Activated T-helper 2 cell treated with anti-CD3 and anti-CD28 coated beads, Interferon-gamma antibody, Interleukin-2, Interleukin-4, amounts not matched to agents 10 μg/mL and 5 μg/mL and 100 μg/mL, durations not matched to agents 14 hours and 24 hours and 36 hours (primary cell): ENCODE data around the gene KRTAP10-11. TPM values are rescaled to one million over a fixed set of nuclear protein-coding genes. Genes with fewer than 3 reads are reported as not detected.
"Not testable (repeated sequence)": the region's sequence is repeated elsewhere in the genome, so short reads cannot be mapped to it uniquely, and the experiment has no call there.

Source experiments
- DNase-seq: peaks from one replicate; pipeline ENCODE4 v3.0.0; 2021; ENCODE audit warnings: low spot score
- H3K27ac Mint-ChIP-seq: one replicate; pipeline ENCODE4 v1.8.0; 2021; ENCODE audit warnings: mixed read lengths
- H3K27me3 Mint-ChIP-seq: one replicate; pipeline ENCODE4 v1.8.0; 2021; ENCODE audit warnings: low read depth, mixed read lengths
- H3K36me3 Mint-ChIP-seq: one replicate; pipeline ENCODE4 v1.8.0; 2021; ENCODE audit warnings: low read depth, mixed read lengths
- H3K4me1 Mint-ChIP-seq: one replicate; pipeline ENCODE4 v1.8.0; 2021; ENCODE audit warnings: low read depth, mixed read lengths
- H3K4me3 Mint-ChIP-seq: one replicate; pipeline ENCODE4 v1.8.0; 2021; ENCODE audit warnings: low read depth, mild to moderate bottlenecking, moderate library complexity, mixed read lengths
- H3K9me3 Mint-ChIP-seq: one replicate; pipeline ENCODE4 v1.8.0; 2021; ENCODE audit warnings: mixed read lengths
- intact Hi-C: fragments of 100-400 bp; cut with micrococcal nuclease; formaldehyde crosslinking; loops from one replicate; pipeline ENCODE4 v1.15.1; 2023
- total RNA-seq: library from RNA; stranded (reverse); gene quantifications from 2 replicates; pipeline ENCODE4 v1.2.3, GENCODE V29; 2022

The KRTAP10-11 gene
- total RNA-seq, 1 donor from 2014 or later = not detected

- H3K9me3 Mint-ChIP-seq = peaks cover 38% of the 10 kb centered on the region
- H3K4me1 Mint-ChIP-seq, H3K27ac Mint-ChIP-seq, H3K4me3 Mint-ChIP-seq, intact Hi-C loops, DNase-seq, H3K36me3 Mint-ChIP-seq, H3K27me3 Mint-ChIP-seq: not testable (repeated sequence)
Measured at GRCh38 chr21:44610157-44610843, 35.9 kb upstream of the KRTAP10-11 start.

GRCh38 chr21:44611551-44611950 lies 34.7 kb upstream of the KRTAP10-11 start:
- DNase-seq = no peak
- Mint-ChIP-seq H3K27me3 (peaks cover 1% of the 10 kb centered on the region), H3K4me3 (no peak overlapping the region), H3K36me3 (no peaks in the 10 kb centered on the region), H3K4me1 (no peaks in the 10 kb centered on the region), H3K27ac (no peak overlapping the region), H3K9me3 (peaks cover 35% of the 10 kb centered on the region)
- intact Hi-C loops = no loop called here

GRCh38 chr21:44612029-44612486 lies 34.2 kb upstream of the KRTAP10-11 start, which contains the start of gene KRTAP10-8:
Gene KRTAP10-8 (plus strand): TSS chr21:44612079. CDS start chr21:44612101, 22 bp downstream.
- Mint-ChIP-seq H3K4me1 (no peaks in the 10 kb centered on the region), H3K4me3 (no peak within 1 kb of the TSS), H3K27me3 (no peaks in the 10 kb centered on the region), H3K9me3 (peaks cover 34% of the 10 kb centered on the region), H3K27ac (no peak within 1 kb of the TSS), H3K36me3 (no peaks in the 10 kb centered on the region)
- intact Hi-C loops = no loop called here
- DNase-seq = no peak

GRCh38 chr21:44612669-44613229 lies 33.5 kb upstream of the KRTAP10-11 start:
- Mint-ChIP-seq H3K4me1 (no peaks in the 10 kb centered on the region), H3K36me3 (no peaks in the 10 kb centered on the region), H3K9me3 (peaks cover 34% of the 10 kb centered on the region), H3K27me3 (no peaks in the 10 kb centered on the region), H3K27ac (no peak overlapping the region), H3K4me3 (no peak overlapping the region)
- intact Hi-C loops = no loop called here
- DNase-seq = no peak

GRCh38 chr21:44613386-44614155 lies 32.6 kb upstream of the KRTAP10-11 start:
- H3K4me1 Mint-ChIP-seq = peaks cover under 1% of the 10 kb centered on the region
- no peak overlapping the region for H3K27ac Mint-ChIP-seq
- H3K36me3 Mint-ChIP-seq = no peaks in the 10 kb centered on the region
- H3K27me3 Mint-ChIP-seq = no peaks in the 10 kb centered on the region
- H3K4me3 Mint-ChIP-seq = no peak overlapping the region
- DNase-seq = no peak
- intact Hi-C loops = no loop called here
- peaks cover 36% of the 10 kb centered on the region for H3K9me3 Mint-ChIP-seq

GRCh38 chr21:44614161-44614631 lies 32.0 kb upstream of the KRTAP10-11 start:
- Mint-ChIP-seq H3K4me3 (no peak overlapping the region), H3K4me1 (peaks cover 7% of the 10 kb centered on the region), H3K9me3 (peaks cover 37% of the 10 kb centered on the region), H3K27ac (no peak overlapping the region), H3K27me3 (no peaks in the 10 kb centered on the region), H3K36me3 (peaks cover 6% of the 10 kb centered on the region)
- intact Hi-C loops = no loop called here
- no peak for DNase-seq

- intact Hi-C loops = no loop called here
- Mint-ChIP-seq H3K9me3 (peaks cover 37% of the 10 kb centered on the region), H3K4me1 (peaks cover 8% of the 10 kb centered on the region), H3K27ac (no peak overlapping the region), H3K27me3 (no peaks in the 10 kb centered on the region), H3K36me3 (peaks cover 14% of the 10 kb centered on the region), H3K4me3 (no peak overlapping the region)
- no peak for DNase-seq
Measured at GRCh38 chr21:44614961-44615391, 31.2 kb upstream of the KRTAP10-11 start.

GRCh38 chr21:44615466-44615865 lies 30.7 kb upstream of the KRTAP10-11 start:
- Mint-ChIP-seq H3K27ac (no peak overlapping the region), H3K9me3 (peaks cover 37% of the 10 kb centered on the region)
- intact Hi-C loops = no loop called here

GRCh38 chr21:44615911-44616590 lies 30.2 kb upstream of the KRTAP10-11 start:
- no peak for DNase-seq
- intact Hi-C loops = no loop called here
- H3K9me3 Mint-ChIP-seq = peaks cover 36% of the 10 kb centered on the region
- H3K27ac Mint-ChIP-seq = no peak overlapping the region
- peaks cover 8% of the 10 kb centered on the region for H3K4me1 Mint-ChIP-seq
- peaks cover 22% of the 10 kb centered on the region for H3K36me3 Mint-ChIP-seq
- no peaks in the 10 kb centered on the region for H3K27me3 Mint-ChIP-seq
- H3K4me3 Mint-ChIP-seq = no peak overlapping the region

More at GRCh38 chr21:44615466-44615865, 30.7 kb upstream of the KRTAP10-11 start:
- Mint-ChIP-seq H3K36me3 (peaks cover 17% of the 10 kb centered on the region), H3K27me3 (no peaks in the 10 kb centered on the region), H3K4me3 (no peak overlapping the region), H3K4me1 (peaks cover 8% of the 10 kb centered on the region)
- no peak for DNase-seq

GRCh38 chr21:44616591-44616926 lies 29.7 kb upstream of the KRTAP10-11 start:
- intact Hi-C loops = no loop called here
- Mint-ChIP-seq H3K4me1 (peaks cover 8% of the 10 kb centered on the region), H3K27me3 (no peaks in the 10 kb centered on the region), H3K27ac (no peak overlapping the region), H3K4me3 (no peak overlapping the region), H3K36me3 (peaks cover 22% of the 10 kb centered on the region), H3K9me3 (peaks cover 31% of the 10 kb centered on the region)
- DNase-seq = no peak

GRCh38 chr21:44617071-44617501 lies 29.1 kb upstream of the KRTAP10-11 start:
- H3K27me3 Mint-ChIP-seq = no peaks in the 10 kb centered on the region
- peaks cover 22% of the 10 kb centered on the region for H3K36me3 Mint-ChIP-seq
- DNase-seq = no peak
- peaks cover 30% of the 10 kb centered on the region for H3K9me3 Mint-ChIP-seq
- intact Hi-C loops = no loop called here
- peaks cover 8% of the 10 kb centered on the region for H3K4me1 Mint-ChIP-seq
- no peak overlapping the region for H3K4me3 Mint-ChIP-seq
- H3K27ac Mint-ChIP-seq = no peak overlapping the region

GRCh38 chr21:44618504-44618903 lies 27.7 kb upstream of the KRTAP10-11 start:
- Mint-ChIP-seq H3K4me1 (peaks cover 8% of the 10 kb centered on the region), H3K36me3 (peaks cover 22% of the 10 kb centered on the region), H3K27me3 (no peaks in the 10 kb centered on the region), H3K9me3 (peaks cover 39% of the 10 kb centered on the region), H3K27ac (peak overlapping the region; percentile 70), H3K4me3 (no peak overlapping the region)
- intact Hi-C loops = no loop called here
- no peak for DNase-seq
